Subcutaneous adipose tissue (tissue), 4 donors: ENCODE measurements around the gene ANKS1B. TPM values are rescaled to one million over a fixed set of nuclear protein-coding genes. Genes with fewer than 3 reads are reported as not detected.

Experiments used
- CTCF ChIP-seq: fragments of 450-650 bp; IDR thresholded peaks from one replicate; pipeline ENCODE4 v1.5.1; 2016; ENCODE audit warnings: low read depth, mild to moderate bottlenecking, control low read depth, antibody characterized with exemption, moderate library complexity
- total RNA-seq, 4 donors: library from RNA; depleted of rRNA; stranded (reverse); fragments of >200 nt; gene quantifications; one replicate each; pipeline ENCODE4 v1.1.0, GENCODE V29; 2016

ANKS1B gene
- total RNA-seq, 4 donors from 2014 or later, result 4.5 to 15.4 (median 10.1) TPM

- no peak for TF ChIP-seq CTCF
These were observed 853.8 kb downstream of the ANKS1B start for GRCh38 chr12:99130808-99131553.

- TF ChIP-seq CTCF, result no peak
These were observed 856.4 kb downstream of the ANKS1B start for GRCh38 chr12:99128246-99128802.

DNA sequence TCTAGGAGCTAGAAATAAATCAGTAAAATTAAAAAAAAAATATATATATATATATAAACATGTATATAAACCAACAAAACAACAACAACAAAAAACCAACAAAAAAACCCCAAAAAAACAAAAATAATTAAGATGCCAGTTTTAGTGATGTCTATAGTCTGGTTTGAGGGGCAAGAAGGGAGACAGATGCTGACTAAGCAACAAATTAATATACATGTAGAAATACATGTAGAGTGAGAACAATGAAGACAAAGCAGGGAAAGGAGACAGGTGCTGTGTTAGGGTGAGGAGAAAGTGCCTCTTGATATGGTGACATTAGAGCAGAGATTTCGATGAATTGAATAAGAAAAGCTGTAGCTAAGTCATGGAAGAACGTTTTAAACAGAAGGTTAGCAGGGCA is 861.8 kb downstream of the ANKS1B start:
- no peak for TF ChIP-seq CTCF

DNA sequence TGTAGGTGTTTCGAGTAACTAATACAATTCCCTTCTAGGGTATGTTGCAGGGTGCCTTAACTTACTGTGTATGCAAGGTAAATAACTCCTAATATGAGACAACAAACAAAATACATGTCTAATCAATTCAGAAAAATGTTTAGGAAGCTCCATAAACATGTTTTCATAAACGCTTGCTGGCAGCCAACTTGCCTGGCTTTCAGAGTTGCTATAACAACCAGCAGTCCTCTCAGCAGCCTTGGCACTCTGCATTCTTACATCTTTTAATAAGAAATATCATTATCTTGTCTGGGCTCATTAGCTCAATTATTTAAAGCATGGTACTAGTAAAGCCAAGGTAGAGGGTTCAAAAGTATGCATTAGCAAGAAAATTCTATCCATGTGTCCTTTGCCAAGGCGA is 862.2 kb downstream of the ANKS1B start:
- no peak for TF ChIP-seq CTCF

- TF ChIP-seq CTCF, result no peak
These were observed 863.2 kb downstream of the ANKS1B start for GRCh38 chr12:99121546-99121945.

DNA sequence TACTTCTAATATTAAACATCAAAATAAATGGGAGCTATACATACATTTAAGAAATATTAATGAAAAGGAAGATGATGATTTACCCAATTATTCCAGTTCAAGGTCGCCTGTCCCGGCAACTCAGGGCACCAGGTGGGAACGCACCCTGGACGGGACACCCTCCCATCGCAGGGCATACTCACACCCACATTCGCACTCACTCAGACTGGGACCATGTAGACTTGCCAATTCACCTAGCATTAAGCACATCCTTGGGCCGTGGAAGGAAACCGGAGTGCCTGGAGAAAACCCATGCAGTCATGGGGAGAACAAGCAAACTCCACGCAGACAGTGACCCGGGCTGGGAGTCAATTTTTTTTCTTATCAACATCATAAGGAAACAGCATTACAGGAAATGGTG is 864.8 kb downstream of the ANKS1B start:
- TF ChIP-seq CTCF, result no peak

GRCh38 chr12:99119449-99119848 is 865.3 kb downstream of the ANKS1B start:
- TF ChIP-seq CTCF, result no peak
